ENCODE measurements around the gene CREG2.
"Not testable (repeated sequence)": the region's sequence is repeated elsewhere in the genome, so short reads cannot be mapped to it uniquely, and the experiment has no call there.

The CREG2 gene

DNA sequence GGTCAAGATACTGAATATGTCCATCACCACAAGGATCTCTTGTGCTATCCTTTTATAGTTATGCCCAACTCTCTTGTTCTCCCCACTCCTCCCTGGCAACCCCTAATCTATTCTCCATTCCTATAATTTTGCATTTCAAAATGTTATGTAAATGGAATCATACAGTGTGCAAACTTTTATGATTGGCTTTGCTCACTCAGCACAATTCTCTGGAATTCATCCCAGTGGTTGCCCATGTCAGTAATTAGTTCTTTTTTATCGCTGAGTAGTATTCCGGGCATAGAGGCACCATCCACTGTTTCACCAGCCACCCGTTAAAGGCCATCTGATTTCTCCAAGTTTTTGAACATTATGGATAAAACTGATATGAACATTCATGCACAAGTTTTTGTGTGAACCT lies 40.4 kb downstream of the CREG2 start:
- no peak for DNase-seq (ENCODE audit: low read depth in 2 of 2)

DNA sequence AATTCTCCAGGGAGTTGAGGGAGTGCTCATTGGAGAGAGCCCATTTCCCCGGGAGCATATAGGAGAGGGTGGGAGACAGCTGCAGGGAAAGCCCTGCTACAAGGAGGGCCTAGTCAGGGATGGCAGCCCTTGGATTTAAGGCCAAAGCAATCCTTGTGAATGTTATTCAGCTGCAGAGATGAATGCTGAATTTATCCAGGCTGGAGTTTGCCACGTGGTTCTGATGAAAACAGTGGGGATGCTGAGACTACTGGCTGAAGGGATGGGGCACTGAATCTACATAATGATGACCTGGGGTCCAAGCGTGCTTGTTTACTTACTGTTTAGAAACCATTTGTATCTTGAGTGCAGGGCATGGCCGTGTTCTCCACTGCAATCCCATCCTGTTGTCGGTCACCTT lies 43.2 kb downstream of the CREG2 start:
- no peak for DNase-seq (ENCODE audit: low read depth in 2 of 2)

DNA sequence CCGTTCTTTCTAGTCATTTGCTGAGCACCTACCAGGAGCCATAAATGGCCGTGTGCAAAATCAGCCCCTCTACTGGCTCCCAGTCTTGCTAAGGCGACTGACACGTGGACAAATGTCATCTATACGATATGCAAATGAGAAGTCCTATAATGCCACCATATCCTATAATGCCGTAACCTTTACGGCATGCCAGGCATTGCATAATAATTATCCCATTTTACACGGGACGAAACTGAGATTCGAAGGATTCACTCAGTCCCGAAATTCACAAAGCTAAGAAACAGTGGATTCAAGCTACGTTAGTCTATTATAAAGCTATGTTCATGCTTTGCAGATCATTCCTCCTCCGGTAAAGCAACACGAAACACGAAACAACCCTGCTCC lies 44.7 kb downstream of the CREG2 start:
- DNase-seq (ENCODE audit: low read depth in 2 of 2), result no peak

DNA sequence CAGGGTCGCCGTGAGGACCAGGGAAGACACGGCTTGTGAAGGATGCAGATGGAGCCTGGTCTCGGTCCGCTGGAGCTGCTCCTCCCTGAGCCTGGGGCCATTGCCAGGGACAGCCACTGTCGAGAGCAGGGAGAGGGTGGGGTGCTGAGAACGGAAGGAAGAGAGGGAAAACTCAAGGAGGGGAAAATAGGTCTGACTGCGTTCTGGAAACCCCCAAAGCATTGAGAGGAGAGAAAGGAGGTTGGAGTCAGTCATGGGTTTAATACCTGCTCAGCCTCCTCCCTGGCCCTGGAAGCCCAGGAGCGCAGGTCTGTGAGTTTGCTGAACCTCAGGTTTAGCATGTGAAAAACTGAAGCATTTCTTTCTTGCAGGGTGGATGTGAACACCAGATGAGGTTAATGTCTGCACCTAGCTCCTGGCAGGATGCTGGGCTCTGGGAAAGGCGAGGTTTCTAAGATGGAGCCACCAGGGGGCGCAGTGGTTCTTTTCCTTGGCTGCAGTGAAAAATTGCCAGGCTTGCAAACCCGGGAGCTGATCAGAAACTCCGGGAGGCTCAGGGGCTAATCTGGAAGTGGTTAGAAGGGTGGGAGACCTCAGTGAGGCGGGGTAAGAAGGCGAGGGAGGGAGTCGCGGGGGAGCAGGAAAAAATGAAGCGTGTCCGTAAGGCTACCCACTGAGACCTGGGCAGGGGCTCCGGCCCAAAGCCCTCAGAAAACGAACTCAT lies 45.2 kb downstream of the CREG2 start:
- DNase-seq (ENCODE audit: low read depth in 2 of 2), result peak; percentile 40 to 41

DNA sequence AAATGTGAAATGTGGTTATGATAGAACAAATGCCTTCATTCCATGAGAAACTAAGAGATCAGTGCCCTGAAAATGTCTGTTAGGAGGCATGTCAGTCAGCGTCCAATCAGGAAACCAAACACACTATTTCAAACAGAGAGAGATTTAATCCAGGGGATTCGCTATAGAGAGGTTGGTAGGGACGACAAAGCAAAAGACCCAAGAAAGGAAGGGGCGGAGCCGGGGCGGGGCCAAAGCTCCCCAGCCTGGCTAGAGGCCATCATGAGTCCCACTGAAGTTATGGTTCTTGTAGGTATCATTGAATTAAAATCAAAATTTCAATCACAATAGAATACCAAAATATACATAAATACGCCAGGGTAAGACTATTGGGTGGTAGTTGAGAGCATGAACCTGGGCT lies 45.9 kb downstream of the CREG2 start:
- DNase-seq (ENCODE audit: low read depth in 2 of 2), result no peak

DNA sequence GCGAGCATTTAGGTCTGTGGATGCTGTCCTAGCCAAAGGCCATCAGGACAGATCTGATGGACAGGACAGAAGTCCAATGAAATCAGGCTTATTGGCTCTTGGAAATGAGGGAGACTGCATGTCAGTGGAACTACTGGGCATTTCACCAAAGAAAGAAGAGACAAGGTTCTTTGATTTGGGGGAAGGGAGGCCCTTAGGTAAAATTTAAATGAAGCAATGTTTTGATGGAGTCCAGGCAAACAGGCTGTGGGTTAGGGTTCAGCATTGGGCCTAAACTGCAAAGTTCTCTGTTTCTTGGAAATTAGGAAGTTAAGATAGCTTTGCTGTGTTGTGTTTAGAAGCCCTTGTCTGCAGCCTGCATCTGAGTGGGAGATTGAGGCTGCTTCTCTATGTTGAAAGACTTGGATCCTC lies 47.2 kb downstream of the CREG2 start:
- DNase-seq (ENCODE audit: low read depth in 2 of 2), result no peak

DNA sequence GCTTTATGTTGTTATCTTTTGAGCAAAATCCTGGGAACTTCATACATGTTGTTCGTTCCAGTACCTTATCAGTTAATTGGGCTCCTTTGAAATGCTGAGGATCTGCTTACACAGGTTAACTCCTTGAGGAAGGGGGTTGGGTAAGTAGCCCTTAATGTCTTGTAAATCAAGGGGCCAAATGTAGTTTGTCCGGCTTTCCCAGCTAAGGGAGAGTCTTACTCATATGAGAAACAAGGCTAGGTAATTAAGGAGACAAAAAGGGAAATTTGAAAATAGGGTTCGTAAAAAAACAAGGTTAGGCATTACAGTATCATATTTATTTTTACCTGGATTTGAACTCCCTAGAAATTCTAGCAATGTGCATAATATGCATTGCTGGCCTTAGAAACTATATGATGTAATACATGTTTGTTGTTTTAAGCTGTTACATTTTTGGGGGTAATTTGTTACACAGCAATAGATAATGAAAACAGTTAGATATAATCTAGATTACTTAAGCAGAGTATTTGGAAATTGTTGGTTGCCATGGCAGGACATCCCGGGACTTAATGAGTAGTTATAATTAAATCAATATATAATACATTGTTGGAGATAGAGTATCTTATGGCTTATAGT lies 47.9 kb downstream of the CREG2 start:
- no peak for DNase-seq (ENCODE audit: low read depth in 2 of 2)

DNA sequence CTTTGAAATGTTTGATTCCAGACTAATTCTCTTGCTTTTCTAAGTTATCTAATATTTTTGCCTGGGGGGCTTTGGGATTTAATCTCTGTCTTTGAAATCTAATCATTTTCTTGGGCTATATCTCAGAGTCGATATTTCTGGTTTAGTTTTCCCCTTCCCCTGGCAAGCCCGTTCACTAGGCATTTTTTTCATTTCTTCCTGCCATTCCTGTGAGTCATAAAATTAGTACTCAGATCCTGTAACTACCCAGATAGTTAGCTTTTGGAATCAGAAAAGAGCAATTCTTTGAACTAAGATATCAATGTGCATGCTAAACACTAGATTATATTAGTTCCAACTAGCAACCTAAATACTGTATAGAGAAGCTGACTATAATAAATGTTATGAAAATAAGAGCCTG lies 49.4 kb downstream of the CREG2 start:
- DNase-seq (ENCODE audit: low read depth in 2 of 2), result no peak

DNA sequence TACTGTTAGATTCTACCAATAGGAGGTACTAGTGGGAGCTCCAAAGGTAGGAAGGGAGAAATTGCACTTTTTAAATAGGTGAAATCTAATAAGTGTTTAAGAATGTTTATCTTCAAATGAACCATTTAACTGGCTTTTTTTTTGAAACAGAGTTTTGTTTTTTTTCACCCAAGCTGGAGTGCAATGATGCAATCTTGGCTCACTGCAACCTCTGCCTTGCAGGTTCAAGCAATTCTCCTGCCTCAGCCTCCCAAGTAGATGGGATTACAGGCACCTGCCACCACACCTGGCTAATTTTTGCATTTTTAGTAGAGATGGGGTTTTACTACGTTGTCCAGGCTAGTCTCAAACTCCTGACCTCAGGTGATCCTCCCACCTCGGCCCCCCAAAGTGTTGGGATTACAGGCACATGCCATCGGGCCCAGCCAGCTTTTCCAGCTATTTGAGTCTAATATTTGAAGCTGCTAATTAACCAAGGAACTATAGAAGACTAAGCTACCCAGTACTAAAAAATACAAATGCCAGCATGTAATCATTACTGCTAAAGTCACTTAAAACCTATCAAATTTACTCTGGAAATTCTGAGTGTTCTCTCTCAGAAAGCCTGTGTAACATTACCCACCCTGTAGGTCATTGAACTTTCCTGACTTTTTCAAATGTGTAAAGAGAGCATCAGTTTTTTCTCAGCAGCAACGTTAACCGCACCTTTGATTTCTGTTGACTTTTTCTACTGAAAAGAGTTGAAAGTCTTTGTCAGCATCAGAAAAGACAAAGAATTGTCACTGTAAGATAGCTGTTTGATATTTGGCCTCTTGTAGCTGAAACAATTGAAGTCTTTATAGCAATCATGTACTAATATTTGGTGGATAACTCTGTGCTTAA lies 54.2 kb downstream of the CREG2 start:
- no peak for DNase-seq (ENCODE audit: low read depth in 2 of 2)

DNA sequence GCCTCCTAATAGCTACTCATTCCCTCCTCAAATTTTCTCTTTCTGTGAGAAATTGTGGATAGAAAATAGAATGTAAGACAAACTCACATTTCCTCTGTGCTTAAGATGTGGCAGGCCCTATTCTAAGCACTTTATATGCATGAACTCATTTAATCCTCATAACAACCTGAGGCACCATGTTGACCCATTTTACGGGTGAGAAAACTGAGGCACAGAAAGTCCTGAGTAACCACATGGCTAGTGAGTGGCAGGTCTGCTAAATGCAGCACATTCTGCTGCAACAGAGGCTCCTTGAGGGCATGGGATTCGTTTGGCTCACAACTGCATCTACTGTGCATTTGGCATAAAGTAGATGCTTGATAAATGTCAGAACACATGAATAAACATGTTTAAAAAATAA lies 56.1 kb downstream of the CREG2 start:
- no peak for DNase-seq (ENCODE audit: low read depth in 2 of 2)

DNA sequence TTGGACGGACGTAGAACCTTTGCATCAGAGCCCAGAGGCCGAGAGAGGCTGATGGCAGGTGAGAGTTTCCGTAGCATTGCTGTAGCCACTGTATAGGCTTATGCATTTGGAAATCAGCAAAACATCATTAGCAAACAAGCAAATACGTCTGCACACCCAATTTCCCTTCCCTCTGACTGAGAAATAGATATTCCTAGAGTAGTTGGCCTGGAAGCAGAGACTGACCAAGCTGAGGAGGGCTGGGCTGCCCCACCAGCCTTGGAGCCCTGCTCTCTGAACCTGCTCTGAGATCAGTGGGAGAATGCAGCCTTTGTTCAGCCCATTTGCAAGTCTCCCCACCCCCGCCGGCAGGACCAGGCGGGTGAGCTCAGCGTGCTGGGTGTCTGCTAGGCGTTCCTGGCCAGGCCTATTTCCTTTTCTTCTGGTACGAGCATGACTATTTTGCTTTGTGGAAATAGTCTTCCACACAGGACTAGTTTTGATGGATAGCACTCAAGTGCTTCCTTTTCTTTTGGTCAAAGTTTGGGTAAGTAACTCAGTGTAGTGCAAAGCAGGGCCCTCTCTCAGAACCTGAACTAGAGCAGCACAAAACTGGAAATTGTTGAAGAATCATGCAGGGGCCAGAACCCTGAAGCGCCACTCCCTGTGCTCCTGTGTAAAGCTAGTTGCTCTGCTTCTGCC lies 56.9 kb downstream of the CREG2 start:
- no peak for DNase-seq (ENCODE audit: low read depth in 2 of 2)

DNA sequence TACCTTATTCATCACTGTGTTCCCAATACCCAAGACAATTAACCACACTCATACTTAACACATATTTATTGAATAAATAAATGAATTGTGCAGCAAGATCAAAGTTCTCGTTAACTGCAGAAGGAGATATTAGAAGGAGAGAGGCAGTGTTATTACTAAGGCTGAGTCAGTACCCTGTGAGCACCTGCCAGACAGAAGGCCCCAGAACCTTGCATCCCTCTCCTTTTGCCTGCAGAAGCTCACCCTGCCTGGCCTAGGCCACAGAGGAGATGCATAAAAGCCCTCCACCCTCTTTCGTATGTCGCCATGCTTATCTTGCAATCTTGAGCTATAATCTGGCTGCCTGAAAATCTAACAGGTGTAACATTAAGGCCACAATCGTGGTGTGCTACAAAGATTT lies 58.3 kb downstream of the CREG2 start:
- DNase-seq (ENCODE audit: low read depth in 2 of 2), result no peak

DNA sequence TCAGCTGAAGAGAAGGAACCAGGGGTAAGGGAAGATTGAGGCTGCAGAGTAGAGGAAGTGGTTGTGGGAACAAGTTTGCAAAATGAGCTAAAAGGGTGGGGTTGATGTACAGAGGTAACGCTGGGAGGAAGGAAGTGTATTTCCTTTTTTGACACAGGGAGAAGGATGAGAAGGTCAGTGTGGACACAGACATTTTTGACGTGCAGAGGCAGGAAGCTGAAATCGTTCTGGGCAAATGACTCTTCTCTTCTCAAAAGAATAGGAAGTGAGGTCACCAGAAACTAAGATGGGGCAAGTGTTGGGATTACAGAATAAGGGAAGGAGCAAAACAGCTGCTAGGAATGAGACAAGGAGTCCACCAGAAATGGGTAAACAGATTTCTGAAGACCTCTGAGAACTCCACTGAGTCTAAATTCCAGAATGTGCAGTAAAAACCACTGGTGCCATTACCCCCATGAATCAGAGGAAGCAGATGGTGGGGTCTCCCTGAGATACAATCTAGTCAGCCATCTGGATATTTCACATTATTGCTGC lies 58.8 kb downstream of the CREG2 start:
- DNase-seq (ENCODE audit: low read depth in 2 of 2), result no peak

DNA sequence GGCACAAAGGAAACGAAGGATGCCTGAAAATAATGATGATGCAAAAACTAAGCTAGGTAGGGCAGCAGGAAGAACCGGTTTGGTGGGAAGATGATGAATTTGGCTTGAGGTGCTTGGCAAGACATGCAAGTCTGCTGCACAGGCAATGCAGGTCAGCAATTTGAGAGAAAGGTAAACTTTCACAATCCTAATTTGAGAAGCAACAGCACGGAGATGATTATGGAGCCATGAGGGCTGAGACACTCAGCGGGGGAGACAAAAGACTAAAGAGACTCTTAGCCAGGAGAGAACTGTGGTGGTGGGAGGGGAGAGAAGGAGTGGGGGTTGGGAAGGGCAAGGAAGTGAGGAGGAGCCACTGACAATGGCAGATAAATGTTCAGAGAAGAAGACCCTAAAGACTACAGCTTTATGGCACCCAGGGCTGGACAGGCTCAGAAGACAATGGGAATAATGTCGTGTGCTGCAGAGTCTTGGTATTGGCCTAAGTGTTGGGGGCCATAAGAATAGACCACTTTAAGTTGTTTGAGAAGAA lies 59.4 kb downstream of the CREG2 start:
- no peak for DNase-seq (ENCODE audit: low read depth in 2 of 2)

DNA sequence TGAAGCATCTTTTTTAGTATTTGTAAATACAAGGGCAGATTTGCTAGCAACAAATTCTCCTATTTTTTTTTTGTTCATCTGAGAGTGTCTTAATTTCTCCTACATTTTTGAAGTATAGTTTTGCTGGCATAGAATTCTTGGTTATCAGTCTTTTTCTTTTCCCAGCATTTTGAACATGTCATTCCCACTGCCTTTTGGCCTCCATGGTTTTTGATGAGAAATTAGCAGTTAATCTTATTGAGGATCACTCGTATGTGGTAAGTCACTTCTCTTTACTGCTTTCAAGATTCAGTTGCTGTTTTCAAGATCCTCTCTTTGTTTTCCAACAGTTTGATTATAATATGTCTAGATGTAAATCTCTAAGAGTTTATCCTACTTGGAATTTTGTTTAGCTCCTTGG lies 61.9 kb downstream of the CREG2 start:
- no peak for DNase-seq (ENCODE audit: low read depth in 2 of 2)

DNA sequence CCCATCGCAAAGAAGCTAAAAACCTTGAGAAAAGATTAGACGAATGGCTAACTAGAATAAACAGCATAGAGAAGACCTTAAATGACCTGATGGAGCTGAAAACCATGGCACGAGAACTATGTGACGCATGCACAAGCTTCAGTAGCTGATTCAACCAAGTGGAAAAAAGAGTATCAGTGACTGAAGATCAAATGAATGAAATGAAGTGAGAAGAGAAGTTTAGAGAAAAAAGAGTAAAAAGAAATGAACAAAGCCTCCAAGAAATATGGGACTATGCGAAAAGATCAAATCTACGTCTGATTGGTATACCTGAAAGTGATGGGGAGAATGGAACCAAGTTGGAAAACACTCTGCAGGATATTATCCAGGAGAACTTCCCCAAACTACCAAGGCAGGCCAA lies 70.7 kb downstream of the CREG2 start:
- not testable (repeated sequence) for DNase-seq (ENCODE audit: low read depth in 2 of 2)

DNA sequence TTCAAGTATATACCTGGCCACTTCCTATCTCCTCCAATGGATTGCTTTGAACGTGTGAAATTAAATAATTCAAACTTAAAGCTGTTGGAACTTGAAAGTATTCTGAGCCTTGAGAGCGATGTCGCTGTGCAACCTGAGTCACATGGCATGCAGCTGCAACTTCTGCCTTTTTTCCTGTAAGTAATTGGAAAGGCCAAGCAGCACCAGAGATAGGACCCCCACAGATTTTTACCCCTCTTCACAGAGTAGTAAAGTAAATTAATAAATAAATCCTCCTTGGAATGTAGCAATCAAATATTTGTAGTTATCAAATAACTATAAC lies 75.6 kb downstream of the CREG2 start:
- no peak for DNase-seq (ENCODE audit: low read depth in 2 of 2)

DNA sequence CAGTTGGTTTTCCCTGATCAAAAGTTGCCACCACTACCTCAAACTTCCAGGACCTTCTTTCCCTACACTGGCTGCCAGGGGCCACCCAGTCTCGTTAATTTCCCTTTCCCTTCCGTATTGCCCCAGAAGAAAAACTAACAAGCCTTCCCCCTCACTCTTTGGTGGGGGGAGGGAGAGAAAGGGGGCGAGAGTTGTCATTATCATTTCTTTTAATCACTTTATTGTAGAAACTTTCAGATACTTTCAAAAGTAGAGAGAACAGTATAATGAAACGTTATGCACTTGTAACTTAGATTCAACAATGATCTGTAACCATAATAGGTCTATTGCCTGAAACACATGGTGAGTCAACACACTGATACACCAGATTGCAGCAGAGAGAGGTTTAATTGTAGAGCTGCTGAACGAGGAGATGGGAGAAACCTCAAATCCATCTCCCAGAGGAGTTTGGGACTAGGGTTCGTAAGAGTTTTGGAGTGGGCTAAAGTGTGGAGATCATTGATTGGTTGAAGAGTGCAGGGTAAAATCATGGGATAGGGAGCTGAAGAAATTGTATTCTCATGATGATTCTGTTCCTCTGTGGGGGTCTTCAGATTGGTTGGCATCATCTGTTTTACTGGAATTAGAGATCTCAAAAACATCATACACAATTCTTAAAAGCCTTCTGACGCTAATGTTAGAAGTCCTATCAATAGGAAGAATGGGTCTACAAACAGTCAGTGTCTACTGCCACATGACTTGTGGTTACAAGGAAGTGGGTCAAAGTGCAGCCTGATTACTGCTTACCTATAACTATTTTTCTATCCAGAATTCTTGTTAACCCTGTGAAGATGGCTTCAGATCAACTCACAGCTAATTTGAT lies 76.2 kb downstream of the CREG2 start:
- no peak for DNase-seq (ENCODE audit: low read depth in 2 of 2)

DNA sequence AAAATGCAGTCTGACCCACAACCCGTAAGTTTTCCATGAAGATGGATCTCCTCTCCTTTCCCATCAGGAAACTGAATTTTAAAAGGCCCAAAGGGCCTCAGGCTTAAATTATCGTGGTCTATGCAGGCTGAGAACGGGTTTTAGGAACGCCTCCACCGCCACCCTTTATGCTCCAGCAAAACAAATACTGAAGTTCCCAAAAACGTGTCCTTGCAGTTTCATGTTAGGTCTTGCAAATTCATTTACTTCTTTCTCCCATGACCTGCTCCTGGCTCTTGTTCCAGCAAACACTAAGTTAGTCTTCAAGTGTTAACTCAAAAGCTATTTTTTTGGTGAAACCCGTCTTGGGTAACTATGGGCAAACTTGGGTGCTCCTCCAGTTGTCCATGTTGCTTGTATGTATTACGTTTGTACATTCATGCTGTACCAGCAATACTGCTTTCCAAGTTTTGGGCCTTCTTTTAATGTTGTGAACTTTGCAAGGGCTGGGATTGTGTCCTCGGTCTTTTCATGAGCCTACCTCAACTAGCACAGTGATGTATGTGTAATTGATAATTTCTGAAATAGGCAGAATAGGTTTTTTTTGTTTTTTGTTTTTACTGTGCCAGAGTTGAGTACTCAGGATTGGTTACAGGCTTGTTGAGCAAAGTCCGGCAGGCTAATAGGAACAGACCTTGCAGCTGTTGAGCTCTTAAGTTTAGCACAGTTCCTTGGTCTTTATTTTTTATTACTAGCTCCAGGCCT lies 77.0 kb downstream of the CREG2 start:
- DNase-seq (ENCODE audit: low read depth in 2 of 2), result no peak

Measured in fibroblast of skin of left biceps (primary cell).